GM06990 (cell line): ENCODE measurements around the gene TMEM30A.

ENCODE experiments used
- DNase-seq: peaks from one replicate; pipeline ENCODE4 v3.0.0-alpha.2; 2011; ENCODE audit not compliant: insufficient read length; ENCODE audit errors: extremely low read depth
- H3K27me3 ChIP-seq: replicated peaks from 2 replicates; pipeline ENCODE4 v1.6.0; 2011; ENCODE audit warnings: low read length; ENCODE audit not compliant: control insufficient read depth, insufficient read depth
- H3K36me3 ChIP-seq: 2 replicates; pipeline ENCODE4 v1.5.1; 2011; ENCODE audit warnings: low read length; ENCODE audit not compliant: control insufficient read depth, insufficient read depth
- H3K4me3 ChIP-seq: replicated peaks from 2 replicates; pipeline ENCODE4 v1.5.1; 2011; ENCODE audit warnings: low read depth, mild to moderate bottlenecking, control low read depth, low read length
- CTCF ChIP-seq: IDR thresholded peaks from 2 replicates; pipeline ENCODE4 v1.5.1; 2011; ENCODE audit warnings: low read length, control low read depth, mild to moderate bottlenecking, inconsistent platforms; ENCODE audit not compliant: insufficient read depth, poor library complexity, severe bottlenecking

The TMEM30A gene

GRCh38 chr6:75221116-75221515 lies 63.5 kb downstream of the TMEM30A start:
- DNase-seq: no peak
- Histone ChIP-seq H3K27me3 (no peaks in the 10 kb centered on the region), H3K4me3 (no peak overlapping the region), H3K36me3 (no peaks in the 10 kb centered on the region)
- no peak for TF ChIP-seq CTCF

GRCh38 chr6:75220357-75220756 lies 64.2 kb downstream of the TMEM30A start:
- Histone ChIP-seq H3K36me3 (no peaks in the 10 kb centered on the region), H3K27me3 (no peaks in the 10 kb centered on the region), H3K4me3 (no peak overlapping the region)
- no peak for TF ChIP-seq CTCF
- no peak for DNase-seq

- no peak for DNase-seq
- Histone ChIP-seq H3K27me3 (no peaks in the 10 kb centered on the region), H3K4me3 (no peak overlapping the region), H3K36me3 (no peaks in the 10 kb centered on the region)
- TF ChIP-seq CTCF: no peak
Measured at GRCh38 chr6:75219263-75219662, 65.3 kb downstream of the TMEM30A start.

- Histone ChIP-seq H3K36me3 (no peaks in the 10 kb centered on the region), H3K27me3 (no peaks in the 10 kb centered on the region), H3K4me3 (no peak overlapping the region)
- no peak for TF ChIP-seq CTCF
- DNase-seq: no peak
Measured at GRCh38 chr6:75217193-75217592, 67.4 kb downstream of the TMEM30A start.

- no peak for TF ChIP-seq CTCF
- no peak for DNase-seq
- no peak overlapping the region for H3K4me3 ChIP-seq
Measured at GRCh38 chr6:75215291-75215690, 69.3 kb downstream of the TMEM30A start.

DNA sequence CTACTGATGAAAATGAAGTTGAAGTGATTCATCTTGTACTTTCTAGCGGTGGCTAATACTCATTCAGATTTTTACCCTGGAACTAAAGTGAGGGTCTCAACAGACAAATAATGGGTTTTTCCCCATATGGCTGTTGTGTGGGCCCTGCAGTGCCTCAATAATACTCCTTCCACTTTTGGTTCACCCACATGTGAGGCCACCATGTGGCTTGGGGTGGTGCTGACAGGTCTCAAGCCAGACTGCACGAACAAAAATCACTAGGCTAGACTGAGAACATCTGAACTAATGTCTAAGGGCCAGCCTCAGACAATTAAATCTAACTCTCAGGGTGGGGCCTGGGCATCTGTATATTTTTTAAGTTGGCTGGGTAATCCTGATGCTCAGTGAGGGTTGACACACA lies 70.9 kb downstream of the TMEM30A start:
- peak; percentile 35 for TF ChIP-seq CTCF
- Histone ChIP-seq H3K4me3 (no peak overlapping the region), H3K27me3 (peaks cover 2% of the 10 kb centered on the region; the same call in 1 of the 2 replicates), H3K36me3 (no peaks in the 10 kb centered on the region)
- no peak for DNase-seq

More at GRCh38 chr6:75215291-75215690, 69.3 kb downstream of the TMEM30A start:
- H3K36me3 ChIP-seq: no peaks in the 10 kb centered on the region
- H3K27me3 ChIP-seq: peaks cover 2% of the 10 kb centered on the region; the same call in 1 of the 2 replicates
